ENCODE results near the gene RAD51.

Gene RAD51

DNA sequence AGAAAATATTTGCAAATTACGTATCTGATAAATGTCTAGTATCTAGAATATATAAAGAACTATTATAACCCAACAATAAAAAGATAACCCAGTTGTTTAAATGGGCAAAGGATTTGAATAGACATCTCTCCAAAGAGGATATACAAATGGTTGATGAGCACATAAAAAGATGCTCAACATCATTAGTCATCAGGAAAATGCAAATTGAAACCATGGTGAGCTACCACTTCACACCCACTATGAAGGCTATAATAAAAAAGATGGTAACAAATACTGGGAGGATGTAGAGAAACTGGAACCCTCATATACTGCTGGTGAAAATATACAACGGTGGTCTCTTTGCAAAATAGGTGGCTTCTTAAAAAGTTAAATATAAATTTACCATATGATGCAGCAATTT lies 28.0 kb downstream of the RAD51 start:
- no peak for DNase-seq

DNA sequence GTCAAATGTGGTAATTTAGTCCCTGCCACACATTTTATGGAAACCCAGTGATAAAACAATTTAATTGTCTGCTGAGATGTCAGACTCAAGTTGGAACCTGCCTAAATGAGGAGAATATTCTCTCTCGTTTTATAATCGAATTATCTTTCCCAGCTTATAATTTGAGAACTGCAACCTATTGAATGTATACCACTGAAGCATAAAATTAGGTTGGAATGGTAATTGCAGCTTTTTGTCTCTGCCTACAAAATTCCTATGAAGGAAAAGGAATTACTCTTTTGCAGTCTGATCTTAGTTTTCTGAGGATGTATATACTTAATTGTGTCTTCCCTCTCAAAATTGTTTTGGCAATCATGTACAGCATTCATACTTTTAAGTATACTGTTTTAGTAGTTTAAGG lies 28.9 kb downstream of the RAD51 start:
- DNase-seq, result no peak

DNA sequence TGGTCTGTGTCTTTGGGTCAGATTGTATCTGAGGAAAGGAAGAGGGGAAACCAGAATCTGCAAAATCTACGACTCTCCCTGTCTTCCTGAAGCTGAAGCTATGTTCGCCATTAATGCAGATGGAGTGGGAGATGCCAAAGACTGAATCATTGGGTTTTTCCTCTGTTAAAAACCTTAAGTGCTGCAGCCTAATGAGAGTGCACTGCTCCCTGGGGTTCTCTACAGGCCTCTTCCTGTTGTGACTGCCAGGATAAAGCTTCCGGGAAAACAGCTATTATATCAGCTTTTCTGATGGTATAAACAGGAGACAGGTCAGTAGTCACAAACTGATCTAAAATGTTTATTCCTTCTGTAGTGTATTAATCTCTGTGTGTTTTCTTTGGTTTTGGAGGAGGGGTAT lies 36.1 kb downstream of the RAD51 start:
- no peak for DNase-seq

DNA sequence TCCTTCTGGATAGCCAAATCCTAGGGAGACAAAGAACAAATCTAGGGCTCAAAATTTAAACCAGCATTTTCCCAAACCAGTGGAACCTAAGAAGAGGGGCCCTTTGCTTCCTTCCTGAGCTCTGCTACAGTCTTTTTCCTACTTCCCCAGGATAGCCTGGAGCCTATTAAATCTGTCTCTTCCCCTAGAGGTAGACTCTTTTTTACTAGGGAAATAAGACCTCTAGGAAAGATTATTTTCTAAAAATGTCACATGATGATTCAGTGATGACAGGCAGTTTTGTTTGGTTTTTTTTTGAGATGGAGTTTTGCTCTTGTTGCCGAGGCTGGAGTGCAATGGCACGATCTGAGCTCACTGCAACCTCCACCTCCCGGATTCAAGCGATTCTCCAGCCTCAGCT lies 41.6 kb downstream of the RAD51 start:
- DNase-seq, result no peak

DNA sequence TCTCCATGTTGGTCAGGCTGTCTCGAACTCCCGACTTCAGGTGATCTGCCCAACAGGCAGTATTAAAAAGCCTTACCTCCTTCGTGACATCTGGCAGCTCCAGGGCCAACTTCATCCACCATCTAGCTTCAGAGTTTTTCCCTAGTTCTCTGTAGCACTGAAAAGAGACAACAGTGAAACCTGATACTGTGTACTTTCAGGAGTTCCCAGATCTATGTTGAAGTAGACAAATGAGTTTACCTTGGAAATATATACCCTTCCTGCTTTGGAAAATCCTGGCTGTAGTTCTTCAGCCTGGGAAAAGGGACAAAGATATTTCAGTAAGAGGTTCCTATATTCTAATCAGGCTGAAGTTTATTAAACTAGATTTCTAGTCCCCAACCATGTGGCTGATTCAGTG lies 42.1 kb downstream of the RAD51 start:
- no peak for DNase-seq

DNA sequence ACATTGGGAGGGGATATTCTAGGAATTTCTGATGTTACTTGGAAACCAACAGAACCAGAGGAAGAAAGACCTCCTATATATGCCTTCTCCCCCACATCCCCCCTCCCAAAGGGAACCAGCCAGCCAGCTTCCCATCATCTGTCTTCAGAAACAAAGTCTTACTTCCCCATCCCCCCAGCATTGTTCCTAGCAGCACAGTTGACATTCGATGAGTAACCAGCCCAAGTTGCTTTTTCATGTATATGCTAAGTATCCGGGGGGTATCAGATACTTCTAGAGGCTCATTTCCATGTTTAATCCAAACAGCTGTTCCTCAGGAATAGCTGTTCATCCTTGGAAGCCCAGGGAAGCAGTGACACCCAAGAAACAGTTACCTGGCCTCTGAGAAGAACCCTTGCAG lies 44.1 kb downstream of the RAD51 start:
- DNase-seq, result no peak

DNA sequence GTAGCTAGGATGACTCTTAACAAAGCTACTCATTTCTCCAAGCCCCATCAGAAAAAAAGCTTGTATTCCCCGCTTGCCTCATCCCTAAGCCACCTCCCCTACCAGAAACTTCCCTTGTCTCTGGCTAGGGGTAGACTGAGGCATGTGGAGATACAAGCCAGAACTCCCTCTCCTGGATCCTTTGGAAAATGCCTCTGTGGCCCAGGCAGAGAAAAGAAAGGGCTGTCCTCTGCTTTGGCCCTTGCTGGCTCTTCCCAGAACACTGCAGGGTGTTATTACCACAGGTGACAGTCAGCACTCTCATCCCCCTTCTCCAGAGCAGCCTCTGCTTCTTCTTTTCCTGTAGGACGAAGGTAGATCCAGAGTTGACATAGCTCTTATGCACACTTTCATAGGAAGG lies 44.9 kb downstream of the RAD51 start:
- DNase-seq, result no peak

DNA sequence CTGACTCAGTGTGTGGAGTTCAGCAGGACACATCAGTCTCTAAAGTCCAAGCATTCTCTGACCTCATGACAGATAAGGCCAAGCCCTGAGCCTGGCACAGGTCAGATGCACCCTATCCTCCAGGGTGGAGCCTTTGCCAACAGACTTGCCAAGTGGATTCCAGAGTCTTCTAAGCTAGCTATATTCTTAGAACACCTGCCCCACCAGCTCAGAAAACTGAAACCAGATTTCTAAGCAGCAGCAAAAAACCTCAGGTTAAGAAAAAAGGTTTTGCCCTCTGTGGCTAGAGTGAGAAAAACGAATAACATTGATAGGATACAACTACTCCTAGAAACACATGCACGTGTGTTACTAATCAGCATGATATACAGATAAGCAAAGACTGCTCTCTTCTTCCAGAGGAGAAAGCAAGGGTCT lies 48.5 kb downstream of the RAD51 start:
- no peak for DNase-seq

DNA sequence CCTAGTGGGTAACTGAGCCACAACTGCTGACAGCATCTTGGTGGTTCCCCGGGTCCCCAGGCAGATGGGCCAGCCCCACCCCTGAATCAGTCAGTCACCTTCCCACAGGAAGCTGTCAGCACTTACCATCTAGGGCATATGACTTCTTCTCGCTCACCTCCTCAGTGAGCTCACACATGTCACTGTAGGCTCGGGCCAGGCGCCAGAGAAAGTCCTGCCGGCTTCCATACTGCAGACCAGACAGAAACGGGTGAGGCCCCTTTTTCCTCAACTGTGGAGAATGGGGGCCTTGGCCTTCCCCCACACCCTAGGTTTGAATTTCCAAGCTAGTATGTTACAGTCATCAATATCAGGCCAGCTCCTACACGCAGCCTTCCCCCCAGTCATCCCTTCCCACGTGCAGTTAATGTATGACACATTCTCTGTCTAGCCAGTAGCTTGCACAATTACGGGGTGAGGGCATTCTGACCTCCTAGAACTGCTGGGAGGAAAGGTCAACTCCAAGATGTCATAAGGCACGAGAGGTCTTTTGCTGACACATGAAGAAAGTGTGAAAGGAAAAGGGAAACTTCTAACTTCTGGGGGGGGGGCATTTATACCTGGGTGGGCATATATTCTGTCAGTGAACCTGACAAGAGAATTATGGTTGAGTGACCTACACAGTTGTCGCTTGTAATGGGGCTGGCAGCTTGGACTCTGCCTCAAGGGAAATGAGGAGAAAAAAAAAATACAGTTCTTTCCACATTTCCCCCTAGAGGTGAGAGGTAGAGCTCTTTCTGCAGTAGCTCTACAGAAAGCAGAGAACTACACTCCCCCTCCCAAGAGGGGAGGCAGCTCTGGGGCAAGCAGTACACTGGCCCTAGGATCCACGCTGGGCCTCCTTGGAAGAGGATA lies 49.2 kb downstream of the RAD51 start:
- no peak for DNase-seq

DNA sequence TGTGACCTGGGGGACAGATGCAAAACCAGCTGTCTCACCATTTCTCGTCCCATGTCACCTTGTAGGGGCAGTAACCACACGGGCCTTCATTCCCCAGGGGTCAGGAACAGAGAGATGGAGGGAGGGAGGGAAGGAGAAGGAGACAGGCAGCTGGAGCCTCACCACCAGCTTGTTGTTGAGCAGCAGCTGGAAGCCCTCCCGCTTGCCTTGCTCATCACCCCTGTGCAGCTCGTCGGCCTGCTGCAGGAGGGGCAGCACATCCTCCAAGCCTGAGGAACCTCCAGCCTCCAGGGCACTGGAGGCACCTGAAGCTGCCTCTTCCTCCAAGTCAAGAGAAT lies 49.8 kb downstream of the RAD51 start:
- DNase-seq, result no peak

DNA sequence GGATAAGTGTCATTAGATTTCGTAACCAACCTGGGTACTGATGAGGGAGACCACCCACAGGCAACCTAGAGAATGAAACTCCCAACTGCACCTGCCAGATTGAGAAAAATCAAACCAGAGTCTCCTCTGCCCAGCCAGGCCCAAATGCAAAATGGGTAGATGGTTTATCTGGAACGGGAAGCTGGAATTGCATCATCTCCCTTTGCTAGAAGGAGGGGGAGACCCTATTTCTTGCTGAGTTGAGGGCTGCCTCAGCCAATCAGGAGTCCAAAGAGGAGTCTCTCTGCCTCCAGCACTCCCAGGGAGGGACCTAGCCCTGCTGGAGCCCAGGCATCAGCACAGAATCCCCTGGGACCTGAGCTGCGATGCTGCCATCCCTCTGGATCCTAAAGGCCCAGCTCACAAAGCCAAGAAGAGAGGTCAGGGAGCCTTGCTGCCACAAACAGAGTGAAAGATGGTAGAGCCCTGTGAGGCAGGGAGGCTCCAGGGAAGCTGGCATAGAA lies 52.0 kb downstream of the RAD51 start:
- DNase-seq, result no peak

DNA sequence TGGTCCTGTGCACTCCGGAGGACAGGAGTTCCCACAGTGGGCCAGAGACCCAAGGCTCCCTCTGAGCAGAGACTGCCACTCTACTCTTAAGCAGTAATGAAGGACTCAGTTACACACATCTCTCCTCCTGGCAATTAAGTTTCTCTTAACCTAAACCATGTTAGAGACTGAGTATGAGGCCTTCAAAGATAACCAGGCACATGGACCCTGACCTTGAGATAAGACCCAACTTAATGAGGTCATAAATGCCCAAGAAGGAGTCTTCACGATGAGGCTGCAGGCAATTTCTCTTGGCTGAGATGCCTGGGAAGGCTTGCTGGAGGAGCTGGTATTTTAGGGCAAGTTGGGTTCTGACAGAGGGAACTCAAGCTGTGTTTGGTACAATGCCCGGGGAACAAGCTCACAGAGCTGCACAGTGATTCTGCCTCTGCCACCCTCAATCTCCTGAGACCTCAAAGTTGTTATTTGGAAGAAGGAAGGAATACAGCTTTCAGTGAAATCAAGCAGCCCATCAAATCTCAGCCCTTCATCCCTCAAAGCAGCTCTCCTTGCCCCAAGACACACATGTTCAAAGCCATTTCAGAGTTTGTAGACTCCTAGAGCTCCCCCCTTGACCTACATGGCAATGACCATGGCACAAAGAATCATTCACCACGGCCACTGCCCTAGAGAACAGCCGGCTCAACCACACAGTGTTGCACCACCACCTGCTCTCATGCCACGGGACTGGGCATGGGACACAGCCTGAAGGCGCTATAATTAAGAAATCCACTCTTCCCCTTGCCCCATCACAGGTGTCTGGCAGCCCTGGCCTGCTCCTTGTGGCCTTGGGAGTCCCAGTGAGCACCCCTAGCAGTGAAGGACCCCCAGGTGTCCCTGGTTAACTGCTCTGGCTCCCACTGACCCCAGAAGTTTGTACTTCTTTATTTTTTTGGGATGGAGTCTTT lies 53.0 kb downstream of the RAD51 start:
- no peak for DNase-seq

DNA sequence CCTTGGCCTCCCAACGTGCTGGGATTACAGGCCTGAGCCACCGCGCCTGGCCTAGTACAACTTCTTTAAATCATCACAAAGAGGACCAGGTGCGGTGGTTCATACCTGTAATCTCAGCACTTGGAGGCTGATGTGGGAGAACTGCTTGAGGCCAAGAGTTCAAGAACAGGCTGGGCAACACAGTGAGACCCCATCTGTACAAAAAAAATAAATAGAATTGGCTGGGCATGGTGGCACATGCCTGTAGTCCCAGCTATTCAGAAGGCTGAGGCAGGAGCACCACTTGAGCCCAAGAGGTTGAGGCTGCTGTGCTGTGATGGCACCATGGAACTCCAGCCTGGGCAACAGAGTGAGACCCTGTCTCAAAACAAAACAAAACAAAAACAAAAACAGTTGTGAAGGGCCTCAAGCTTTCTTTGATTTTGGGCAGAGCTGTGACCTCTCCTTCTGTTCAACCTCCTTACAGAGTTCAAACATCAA lies 54.2 kb downstream of the RAD51 start:
- no peak for DNase-seq

DNA sequence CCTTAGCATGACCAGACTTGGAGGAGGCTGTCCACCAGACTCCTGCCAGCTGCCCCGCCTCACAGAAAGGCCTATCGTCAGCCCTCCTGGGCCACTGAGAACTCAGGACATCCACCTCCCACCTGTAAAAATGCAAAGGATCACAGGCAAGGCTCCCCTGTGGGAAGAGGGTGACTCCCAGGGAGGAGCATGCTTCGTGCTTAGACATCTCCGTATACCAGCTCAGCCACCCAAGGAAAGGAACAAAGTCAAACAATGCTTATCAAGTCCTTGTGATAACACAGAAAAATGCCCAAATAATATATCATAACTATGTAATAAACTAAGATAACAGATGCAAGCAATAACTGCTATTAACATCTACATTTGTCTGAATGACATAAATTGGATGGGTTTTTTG lies 55.9 kb downstream of the RAD51 start:
- no peak for DNase-seq

DNA sequence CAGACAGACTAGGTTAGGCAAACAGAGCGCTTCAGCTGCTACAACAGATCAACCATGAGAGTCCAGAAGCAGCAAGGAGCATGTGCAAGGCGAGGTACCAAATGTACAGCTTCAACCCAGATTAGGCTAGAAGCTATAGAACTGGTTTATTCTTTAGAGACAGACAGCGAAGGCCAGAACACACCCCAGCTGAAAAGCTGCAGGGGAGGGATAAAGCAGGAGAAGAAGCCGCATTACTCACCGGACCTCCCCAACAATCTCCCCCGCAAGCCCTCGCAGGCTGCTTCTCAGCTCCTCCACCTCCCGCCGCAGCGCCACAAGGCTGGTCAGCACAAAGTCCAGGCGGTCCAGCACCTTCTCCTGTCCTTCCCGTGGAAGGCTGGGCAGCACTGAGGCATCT lies 56.8 kb downstream of the RAD51 start:
- no peak for DNase-seq

DNA sequence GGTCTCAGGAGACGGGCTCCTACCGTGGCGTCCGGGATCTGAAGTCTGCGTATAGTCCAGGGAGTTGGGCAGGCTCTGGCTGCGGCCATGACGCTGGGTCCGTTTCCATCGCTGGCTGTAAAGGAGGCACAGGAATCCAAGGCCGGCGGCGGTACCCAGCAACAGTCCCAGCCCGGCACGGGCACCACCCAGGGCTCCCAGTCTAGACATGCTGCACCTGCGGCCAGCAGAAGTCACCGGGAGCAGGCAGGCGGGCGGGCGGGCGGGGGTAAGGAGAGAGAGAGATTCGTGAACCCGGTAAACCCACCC lies 59.6 kb downstream of the RAD51 start:
- no peak for DNase-seq

DNA sequence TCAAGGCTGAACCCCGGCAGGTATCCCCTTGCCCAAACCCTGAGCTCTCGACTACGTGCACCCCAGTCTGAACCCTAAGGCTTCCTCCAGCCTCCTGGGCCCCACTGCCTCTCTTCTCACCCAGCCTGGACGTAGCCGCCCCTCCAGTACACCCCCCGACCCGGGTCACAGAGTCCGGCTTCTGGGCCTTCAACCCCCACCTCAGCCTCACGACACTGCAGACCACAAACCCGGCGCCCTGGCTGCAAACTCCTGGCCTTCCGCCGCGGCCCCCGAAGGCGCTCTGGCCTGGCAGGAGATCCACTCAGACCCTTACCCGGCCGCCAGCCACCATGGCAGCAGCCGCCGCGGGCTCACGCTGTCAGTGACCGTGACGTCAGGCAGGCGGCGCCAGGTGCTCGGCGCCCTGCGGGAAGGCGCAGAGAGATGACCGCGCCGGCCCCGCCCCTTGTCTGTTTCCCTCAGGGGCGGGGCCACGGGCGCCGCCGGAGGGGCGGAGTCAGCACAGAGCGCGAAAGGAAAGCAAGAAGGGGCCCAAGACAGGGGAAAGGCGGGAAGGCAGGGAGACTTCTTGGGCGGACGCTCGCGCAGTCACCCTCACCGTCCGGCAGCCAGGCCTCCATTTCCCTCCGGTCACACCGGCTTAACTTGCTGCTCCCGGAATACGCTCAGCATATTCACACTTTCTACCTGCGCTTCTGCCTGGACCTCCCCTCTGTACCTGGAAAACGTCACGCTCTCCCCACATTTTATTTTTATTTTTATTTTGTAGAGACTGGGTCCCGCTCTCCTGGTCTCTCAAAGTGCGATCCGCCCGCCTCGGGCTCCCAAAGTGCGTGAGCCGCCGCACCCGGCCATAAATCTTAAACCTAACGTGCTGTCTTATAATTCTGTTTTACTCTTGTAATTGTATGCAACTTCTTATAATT lies 60.2 kb downstream of the RAD51 start, which contains the start of gene RMDN3:
Gene RMDN3 (minus strand): TSS at position 372 of the 929 bp plus-strand sequence. CDS start 471 bp downstream, outside the sequence.
- DNase-seq, result peak; percentile 68

DNA sequence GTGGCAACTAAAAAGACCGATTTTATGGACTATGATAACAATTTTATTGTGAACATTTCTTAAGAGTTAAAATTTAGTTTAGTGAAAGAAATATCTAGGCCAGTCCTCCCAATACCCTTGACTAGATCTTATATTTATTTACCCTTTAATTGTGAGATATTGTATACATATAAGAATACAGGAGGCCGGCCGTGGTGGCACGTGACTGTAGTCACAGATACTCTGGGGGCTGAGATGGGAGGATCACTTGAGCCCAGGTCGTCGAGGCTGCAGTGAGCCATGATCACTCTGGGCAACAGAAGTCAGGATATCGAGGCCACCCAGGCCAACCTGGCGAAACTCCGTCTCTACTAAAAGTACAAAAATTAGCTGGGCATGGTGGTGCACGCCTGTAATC lies 60.8 kb downstream of the RAD51 start:
- DNase-seq, result no peak

DNA sequence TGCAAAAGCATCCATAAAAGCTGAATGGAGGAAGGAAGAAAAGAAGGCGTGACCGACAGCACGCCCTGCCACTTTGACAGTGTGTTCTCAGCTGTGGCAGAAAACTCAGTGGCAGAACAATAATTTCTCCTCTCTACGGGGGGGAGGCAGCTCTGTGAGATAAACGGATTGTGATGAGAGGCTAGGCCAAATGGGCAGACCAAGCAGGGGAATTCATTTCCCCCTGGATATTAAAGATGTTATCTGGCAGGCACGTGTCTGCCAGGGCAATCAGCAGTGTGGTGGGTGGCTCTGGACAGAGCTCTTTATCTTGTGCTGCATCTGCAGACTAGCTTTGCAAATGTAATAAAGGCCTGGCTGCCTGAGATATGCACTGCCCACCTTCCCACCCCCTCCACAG lies 62.0 kb downstream of the RAD51 start:
- no peak for DNase-seq

DNA sequence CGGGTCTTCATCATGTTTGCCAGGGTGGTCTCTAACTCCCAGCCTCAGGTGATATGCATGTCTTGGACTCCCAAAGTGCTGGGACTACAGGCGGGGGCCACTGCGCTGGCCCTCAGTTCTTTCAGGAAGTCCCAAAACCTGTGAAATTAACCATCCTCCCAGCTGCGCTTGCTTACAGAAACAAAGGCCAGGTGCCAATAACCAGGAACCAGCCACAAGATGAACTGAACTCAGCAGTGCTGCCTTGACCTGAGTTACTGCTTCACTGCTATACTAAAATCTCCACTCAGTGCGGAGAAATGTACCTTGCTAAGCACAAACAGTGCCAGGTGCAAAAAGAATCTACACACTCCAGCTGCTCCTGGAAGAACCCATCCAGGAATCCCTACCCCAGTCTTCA lies 65.0 kb downstream of the RAD51 start:
- DNase-seq, result no peak

DNA sequence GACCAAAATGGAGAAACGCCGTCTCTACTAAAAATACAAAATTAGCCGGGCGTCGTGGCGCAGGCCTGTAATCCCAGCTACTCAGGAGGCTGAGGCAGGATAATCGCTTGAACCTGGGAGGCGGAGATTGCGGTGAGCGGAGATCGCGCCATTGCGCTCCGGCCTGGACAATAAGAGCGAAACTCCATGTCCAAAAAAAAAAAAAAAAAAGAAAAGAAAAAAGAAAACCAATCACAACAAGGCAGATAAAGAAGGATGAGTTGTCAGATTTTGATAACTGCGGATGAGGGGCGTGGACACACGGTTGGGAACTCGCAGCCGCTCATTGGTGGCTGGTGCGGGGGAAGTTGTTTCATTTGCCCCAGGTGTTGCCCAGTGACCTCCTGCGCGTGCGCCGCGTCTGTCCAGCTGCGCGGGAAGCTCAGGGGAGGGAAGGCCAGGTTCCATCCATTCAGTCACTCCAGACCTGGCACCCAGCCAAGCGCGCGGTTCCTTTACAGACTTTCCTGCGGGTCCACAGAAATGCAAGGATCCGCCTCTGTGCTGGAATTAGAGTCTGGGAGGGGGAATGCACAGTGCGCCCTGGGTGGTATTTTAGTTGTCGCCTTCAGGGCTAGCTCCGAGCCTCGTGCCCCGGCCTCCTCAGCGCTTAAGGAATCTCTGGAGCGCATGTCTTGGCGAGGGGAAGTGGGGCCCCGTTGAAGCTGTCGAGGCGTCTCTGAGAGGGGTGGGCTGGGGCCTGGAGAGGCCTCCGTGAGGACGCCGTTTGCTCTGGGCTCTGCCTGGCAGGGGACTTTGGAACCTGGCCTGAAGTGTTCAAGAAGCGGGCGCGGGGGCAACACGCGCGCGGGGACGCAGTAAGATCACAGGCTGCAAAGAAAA lies 68.2 kb downstream of the RAD51 start:
- DNase-seq, result peak; percentile 61

Measured in NCI-H524 treated with DMSO at 0.1 percent for 48 hours (cell line).